Measurements from ENCODE around the gene NLK.
"Not testable (repeated sequence)": the region's sequence is repeated elsewhere in the genome, so short reads cannot be mapped to it uniquely, and the experiment has no call there.

The NLK gene

DNA sequence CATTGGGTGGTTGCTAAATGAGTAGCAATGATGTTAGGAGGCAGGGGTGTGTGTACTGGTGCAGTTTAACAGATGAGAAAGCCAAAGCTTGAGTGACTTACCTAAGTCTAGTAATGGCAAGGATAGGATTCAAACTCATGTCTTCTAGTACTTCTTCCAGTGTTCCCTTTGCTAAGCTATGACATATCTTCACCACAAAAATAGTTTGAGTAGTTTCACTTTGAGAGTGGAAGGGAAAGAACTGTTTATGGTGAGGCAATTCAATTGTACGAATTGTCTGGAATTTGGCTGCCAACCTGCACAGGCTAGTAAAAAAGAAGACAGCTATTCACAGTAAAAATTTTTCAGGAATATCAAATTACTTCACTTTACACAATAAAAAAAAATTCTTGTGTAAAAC is 138.0 kb downstream of the NLK start:
- no peak for DNase-seq (ENCODE audit: low read depth)

DNA sequence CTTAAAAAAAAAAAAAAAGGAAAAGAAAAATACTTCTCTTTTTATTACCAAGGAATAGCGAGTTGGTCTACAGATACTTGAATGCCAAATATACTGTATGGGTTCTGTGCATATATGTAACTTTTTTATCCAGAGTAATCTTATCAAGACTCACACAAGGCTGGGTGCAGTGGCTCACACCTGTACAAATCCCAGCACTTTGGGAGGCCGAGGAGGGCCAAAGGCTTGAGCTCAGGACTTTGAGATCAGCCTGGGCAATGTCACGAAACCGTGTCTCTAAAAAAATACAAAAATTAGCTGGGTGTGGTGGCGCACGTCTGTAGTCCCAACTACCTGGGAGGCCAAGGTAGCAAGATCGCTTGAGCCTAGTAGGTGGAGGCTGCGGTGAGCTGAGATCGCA is 139.1 kb downstream of the NLK start:
- TF ChIP-seq POLR2A (IDR thresholded peaks at IDR 0.05; ENCODE audit: extremely low read depth, insufficient read length) (no peak), MYC (IDR thresholded peaks at IDR 0.05; ENCODE audit: low read depth, low read length) (no peak)
- TF ChIP-seq, protein P1, sequence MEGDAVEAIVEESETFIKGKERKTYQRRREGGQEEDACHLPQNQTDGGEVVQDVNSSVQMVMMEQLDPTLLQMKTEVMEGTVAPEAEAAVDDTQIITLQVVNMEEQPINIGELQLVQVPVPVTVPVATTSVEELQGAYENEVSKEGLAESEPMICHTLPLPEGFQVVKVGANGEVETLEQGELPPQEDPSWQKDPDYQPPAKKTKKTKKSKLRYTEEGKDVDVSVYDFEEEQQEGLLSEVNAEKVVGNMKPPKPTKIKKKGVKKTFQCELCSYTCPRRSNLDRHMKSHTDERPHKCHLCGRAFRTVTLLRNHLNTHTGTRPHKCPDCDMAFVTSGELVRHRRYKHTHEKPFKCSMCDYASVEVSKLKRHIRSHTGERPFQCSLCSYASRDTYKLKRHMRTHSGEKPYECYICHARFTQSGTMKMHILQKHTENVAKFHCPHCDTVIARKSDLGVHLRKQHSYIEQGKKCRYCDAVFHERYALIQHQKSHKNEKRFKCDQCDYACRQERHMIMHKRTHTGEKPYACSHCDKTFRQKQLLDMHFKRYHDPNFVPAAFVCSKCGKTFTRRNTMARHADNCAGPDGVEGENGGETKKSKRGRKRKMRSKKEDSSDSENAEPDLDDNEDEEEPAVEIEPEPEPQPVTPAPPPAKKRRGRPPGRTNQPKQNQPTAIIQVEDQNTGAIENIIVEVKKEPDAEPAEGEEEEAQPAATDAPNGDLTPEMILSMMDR (IDR thresholded peaks at IDR 0.05; ENCODE audit: low read depth, low read length): no peak
- TF ChIP-seq, protein P2, sequence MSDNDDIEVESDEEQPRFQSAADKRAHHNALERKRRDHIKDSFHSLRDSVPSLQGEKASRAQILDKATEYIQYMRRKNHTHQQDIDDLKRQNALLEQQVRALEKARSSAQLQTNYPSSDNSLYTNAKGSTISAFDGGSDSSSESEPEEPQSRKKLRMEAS (IDR thresholded peaks at IDR 0.05; ENCODE audit: low read depth, low read length): no peak

More for the DNA sequence above, 138.0 kb downstream of the NLK start:
- TF ChIP-seq MYC (IDR thresholded peaks at IDR 0.05; ENCODE audit: low read depth, low read length): no peak
- TF ChIP-seq, protein P1 (IDR thresholded peaks at IDR 0.05; ENCODE audit: low read depth, low read length): no peak
- TF ChIP-seq, protein P2 (IDR thresholded peaks at IDR 0.05; ENCODE audit: low read depth, low read length): no peak
- TF ChIP-seq POLR2A (IDR thresholded peaks at IDR 0.05; ENCODE audit: extremely low read depth, insufficient read length): no peak
- no peak overlapping the region for H3K4me3 ChIP-seq (ENCODE audit: low read depth, low read length)

DNA sequence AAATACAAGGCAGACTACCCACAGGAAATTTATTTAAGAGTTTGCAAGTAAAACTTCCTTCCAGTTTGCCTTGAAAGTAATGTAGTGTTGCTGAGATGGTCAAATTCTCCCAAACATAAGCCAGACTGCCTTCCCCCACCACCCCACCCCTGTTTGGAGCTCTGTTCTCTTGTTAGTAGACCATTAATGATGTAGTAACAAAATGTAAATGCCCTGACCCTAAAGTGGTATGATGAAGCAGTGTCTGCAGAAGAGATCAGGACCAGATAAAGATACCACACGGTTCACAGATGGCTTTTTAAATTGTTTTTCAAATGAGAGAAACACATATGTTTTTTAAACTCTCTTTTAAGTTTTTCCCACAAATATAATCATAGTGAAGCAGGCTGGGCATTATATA is 140.1 kb downstream of the NLK start:
- DNase-seq (ENCODE audit: low read depth): no peak
- H3K4me3 ChIP-seq (ENCODE audit: low read depth, low read length): no peak overlapping the region
- TF ChIP-seq MYC (IDR thresholded peaks at IDR 0.05; ENCODE audit: low read depth, low read length): no peak
- TF ChIP-seq, protein P1 (IDR thresholded peaks at IDR 0.05; ENCODE audit: low read depth, low read length): no peak
- TF ChIP-seq POLR2A (IDR thresholded peaks at IDR 0.05; ENCODE audit: extremely low read depth, insufficient read length): no peak
- TF ChIP-seq, protein P2 (IDR thresholded peaks at IDR 0.05; ENCODE audit: low read depth, low read length): no peak

More for the DNA sequence above, 139.1 kb downstream of the NLK start:
- H3K4me3 ChIP-seq (ENCODE audit: low read depth, low read length): no peak overlapping the region
- DNase-seq (ENCODE audit: low read depth): no peak

DNA sequence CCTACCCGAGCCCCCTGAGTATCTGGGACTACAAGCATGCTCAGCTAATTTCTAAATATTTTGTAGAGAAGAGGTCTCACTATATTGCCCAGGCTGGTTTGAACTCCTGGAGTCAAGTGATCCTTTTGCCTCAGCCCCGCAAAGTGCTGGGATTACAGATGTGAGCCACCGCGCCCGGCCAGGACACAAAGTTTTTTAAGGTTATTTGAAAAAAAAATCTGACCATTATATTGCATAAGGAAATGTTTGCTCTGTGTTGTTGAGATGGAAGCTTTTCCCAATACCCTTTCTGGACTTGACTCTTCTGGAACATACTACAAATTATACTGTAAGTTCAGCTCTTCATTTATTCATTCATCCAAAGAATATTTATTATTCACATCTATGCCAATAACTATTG is 143.2 kb downstream of the NLK start:
- TF ChIP-seq, protein P2 (IDR thresholded peaks at IDR 0.05; ENCODE audit: low read depth, low read length): no peak
- TF ChIP-seq, protein P1 (IDR thresholded peaks at IDR 0.05; ENCODE audit: low read depth, low read length): no peak
- TF ChIP-seq POLR2A (IDR thresholded peaks at IDR 0.05; ENCODE audit: extremely low read depth, insufficient read length) (no peak), MYC (IDR thresholded peaks at IDR 0.05; ENCODE audit: low read depth, low read length) (no peak)
- DNase-seq (ENCODE audit: low read depth): no peak
- H3K4me3 ChIP-seq (ENCODE audit: low read depth, low read length): no peak overlapping the region

DNA sequence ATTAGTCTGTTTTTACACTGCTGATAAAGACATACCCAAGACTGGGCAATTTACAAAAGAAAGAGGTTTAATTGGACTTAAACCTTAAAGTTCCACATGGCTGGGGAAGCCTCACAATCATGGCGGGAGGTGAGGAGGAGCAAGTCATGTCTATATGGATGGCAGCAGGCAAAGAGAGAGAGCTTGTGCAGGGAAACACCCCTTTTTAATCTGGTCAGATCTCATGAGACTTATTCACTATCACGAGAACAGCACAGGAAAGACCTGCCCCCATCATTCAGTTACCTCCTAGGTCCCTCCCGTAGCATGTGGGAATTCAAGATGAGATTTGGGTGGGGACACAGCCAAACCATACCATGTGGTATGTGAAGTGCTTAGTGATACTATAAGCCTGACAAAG is 144.0 kb downstream of the NLK start:
- not testable (repeated sequence) for DNase-seq (ENCODE audit: low read depth); H3K4me3 ChIP-seq (ENCODE audit: low read depth, low read length)

DNA sequence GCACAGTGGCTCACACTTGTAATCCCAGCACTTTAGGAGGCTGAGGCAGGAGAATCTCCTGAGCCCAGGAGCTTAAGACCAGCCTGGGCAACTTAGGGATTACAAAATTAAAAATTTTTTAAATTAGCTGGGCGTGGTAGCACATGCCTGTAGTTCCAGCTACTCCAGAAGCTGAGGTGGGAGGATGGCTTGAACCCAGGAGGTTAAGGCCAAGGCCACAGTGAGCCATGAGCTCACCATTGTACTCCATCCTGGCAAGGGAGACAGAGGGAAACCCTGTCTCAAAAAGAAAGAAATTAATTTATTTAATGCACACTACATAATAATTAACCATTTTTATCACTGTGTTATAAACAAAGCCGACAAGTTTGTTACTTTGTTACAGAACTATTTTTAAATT is 145.5 kb downstream of the NLK start:
- no peak for DNase-seq (ENCODE audit: low read depth)
- H3K4me3 ChIP-seq (ENCODE audit: low read depth, low read length): no peak overlapping the region
- TF ChIP-seq, protein P2 (IDR thresholded peaks at IDR 0.05; ENCODE audit: low read depth, low read length): no peak
- no peak for TF ChIP-seq POLR2A (IDR thresholded peaks at IDR 0.05; ENCODE audit: extremely low read depth, insufficient read length)
- TF ChIP-seq, protein P1 (IDR thresholded peaks at IDR 0.05; ENCODE audit: low read depth, low read length): no peak
- no peak for TF ChIP-seq MYC (IDR thresholded peaks at IDR 0.05; ENCODE audit: low read depth, low read length)
